ENCODE results near the gene PKLR.
"Not testable (repeated sequence)": the region's sequence is repeated elsewhere in the genome, so short reads cannot be mapped to it uniquely, and the experiment has no call there.

PKLR gene

DNA sequence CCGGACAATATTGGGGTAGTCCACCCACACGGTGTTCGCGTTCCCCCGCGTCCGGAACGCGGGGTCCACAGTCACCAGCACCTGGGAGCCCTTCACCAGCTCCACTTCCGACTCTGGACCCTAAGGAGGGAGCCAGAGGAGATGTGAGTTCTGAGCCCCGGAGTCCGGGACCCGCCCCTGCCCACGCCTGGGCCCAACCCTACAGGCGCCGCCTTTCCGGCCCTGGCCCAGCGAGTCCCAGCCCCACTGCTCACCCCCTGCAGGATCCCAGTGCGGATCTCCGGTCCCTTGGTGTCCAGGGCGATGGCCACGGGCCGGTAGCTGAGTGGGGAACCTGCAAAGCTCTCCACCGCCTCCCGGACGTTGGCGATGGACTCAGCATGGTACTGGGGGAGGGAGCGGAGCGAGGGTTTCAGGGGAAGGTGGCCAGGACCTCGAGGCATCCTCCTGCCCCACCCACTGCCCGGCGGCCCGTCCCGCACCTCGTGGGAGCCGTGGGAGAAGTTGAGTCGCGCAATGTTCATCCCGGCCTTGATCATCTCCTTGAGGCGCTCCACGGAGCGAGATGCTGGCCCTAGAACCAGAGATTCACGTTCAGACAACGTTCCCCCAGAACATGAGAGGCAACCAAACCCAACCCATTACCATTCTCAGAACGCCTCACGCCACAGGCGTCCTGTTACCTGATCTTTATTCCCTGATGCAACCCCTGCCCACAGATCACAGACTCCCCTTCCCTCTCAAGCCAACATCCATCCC is 5.9 kb downstream of the PKLR start:
- in situ Hi-C loops (cut with HindIII; ENCODE audit: low pct_ligation_motif_present, low sequenced_read_pairs) = no loop called here
- H3K27ac ChIP-seq = no peak overlapping the region
- DNase-seq = no peak
- peaks cover 31% of the 10 kb centered on the region for H3K27me3 ChIP-seq (replicated peaks)
- TF ChIP-seq, protein P1, sequence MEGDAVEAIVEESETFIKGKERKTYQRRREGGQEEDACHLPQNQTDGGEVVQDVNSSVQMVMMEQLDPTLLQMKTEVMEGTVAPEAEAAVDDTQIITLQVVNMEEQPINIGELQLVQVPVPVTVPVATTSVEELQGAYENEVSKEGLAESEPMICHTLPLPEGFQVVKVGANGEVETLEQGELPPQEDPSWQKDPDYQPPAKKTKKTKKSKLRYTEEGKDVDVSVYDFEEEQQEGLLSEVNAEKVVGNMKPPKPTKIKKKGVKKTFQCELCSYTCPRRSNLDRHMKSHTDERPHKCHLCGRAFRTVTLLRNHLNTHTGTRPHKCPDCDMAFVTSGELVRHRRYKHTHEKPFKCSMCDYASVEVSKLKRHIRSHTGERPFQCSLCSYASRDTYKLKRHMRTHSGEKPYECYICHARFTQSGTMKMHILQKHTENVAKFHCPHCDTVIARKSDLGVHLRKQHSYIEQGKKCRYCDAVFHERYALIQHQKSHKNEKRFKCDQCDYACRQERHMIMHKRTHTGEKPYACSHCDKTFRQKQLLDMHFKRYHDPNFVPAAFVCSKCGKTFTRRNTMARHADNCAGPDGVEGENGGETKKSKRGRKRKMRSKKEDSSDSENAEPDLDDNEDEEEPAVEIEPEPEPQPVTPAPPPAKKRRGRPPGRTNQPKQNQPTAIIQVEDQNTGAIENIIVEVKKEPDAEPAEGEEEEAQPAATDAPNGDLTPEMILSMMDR (IDR thresholded peaks at IDR 0.05; ENCODE audit: low read depth, low read length, missing control alignments) = no peak
- H3K36me3 ChIP-seq (replicated peaks) = no peaks in the 10 kb centered on the region
- H3K4me3 ChIP-seq (ENCODE audit: low read depth, low read length) = no peak overlapping the region

- H3K27me3 ChIP-seq (replicated peaks) = peaks cover 31% of the 10 kb centered on the region
These were observed 6.6 kb downstream of the PKLR start for GRCh38 chr1:155294520-155295182.

DNA sequence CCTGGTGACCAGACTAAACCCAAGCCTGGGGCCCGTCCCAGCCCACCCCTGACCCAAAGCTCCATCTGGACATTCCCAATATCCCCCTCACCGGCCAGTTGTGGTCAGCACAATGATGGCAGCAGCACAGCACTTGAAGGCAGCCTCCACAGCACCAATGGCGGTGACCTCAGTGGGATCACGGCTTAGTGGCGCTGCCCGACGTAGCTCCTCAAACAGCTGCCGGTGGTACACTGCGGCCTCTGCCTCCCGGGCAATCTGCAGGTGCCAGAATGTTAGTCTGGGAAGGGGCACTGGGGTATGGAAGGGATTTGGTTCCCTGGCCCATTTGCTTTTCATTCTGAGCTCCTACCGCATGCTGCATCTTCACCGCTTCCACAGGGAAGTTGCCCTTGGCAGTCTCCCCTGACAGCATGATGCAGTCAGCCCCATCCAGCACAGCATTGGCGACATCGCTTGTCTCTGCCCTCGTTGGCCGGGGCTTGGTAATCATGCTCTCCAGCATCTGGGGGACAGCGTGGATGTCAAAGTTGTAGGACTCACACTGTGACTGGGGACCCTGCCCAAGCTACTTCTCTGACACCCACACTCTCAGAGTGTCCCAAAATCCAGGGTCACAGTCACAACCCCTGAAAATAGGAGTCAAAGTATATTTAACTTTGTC is 8.0 kb downstream of the PKLR start:
- peaks cover 31% of the 10 kb centered on the region for H3K27me3 ChIP-seq (replicated peaks)
- TF ChIP-seq, protein P1 (IDR thresholded peaks at IDR 0.05; ENCODE audit: low read depth, low read length, missing control alignments) = no peak
- in situ Hi-C loops (cut with HindIII; ENCODE audit: low pct_ligation_motif_present, low sequenced_read_pairs) = no loop called here
- DNase-seq = no peak
- H3K36me3 ChIP-seq (replicated peaks) = no peaks in the 10 kb centered on the region
- H3K4me3 ChIP-seq (ENCODE audit: low read depth, low read length) = no peak overlapping the region
- H3K27ac ChIP-seq = no peak overlapping the region

More at GRCh38 chr1:155294520-155295182, 6.6 kb downstream of the PKLR start:
- H3K27ac ChIP-seq = no peak overlapping the region
- no peak for DNase-seq
- no peak overlapping the region for H3K4me3 ChIP-seq (ENCODE audit: low read depth, low read length)
- TF ChIP-seq, protein P1 (IDR thresholded peaks at IDR 0.05; ENCODE audit: low read depth, low read length, missing control alignments) = no peak
- in situ Hi-C loops (cut with HindIII; ENCODE audit: low pct_ligation_motif_present, low sequenced_read_pairs) = no loop called here
- no peaks in the 10 kb centered on the region for H3K36me3 ChIP-seq (replicated peaks)

- in situ Hi-C loops (cut with HindIII; ENCODE audit: low pct_ligation_motif_present, low sequenced_read_pairs); H3K27ac ChIP-seq; DNase-seq; H3K4me3 ChIP-seq (ENCODE audit: low read depth, low read length); H3K36me3 ChIP-seq (replicated peaks): not testable (repeated sequence)
- peaks cover 24% of the 10 kb centered on the region for H3K27me3 ChIP-seq (replicated peaks)
These were observed 10.2 kb downstream of the PKLR start for GRCh38 chr1:155291006-155291405.

- Histone ChIP-seq H3K27ac (no peak overlapping the region), H3K4me3 (ENCODE audit: low read depth, low read length) (no peak overlapping the region), H3K36me3 (replicated peaks) (no peaks in the 10 kb centered on the region), H3K27me3 (replicated peaks) (no peaks in the 10 kb centered on the region)
- TF ChIP-seq, protein P1 (IDR thresholded peaks at IDR 0.05; ENCODE audit: low read depth, low read length, missing control alignments) = no peak
- DNase-seq = no peak
- in situ Hi-C loops (cut with HindIII; ENCODE audit: low pct_ligation_motif_present, low sequenced_read_pairs) = no loop called here
These were observed 13.2 kb downstream of the PKLR start for GRCh38 chr1:155287987-155288543.

GRCh38 chr1:155286544-155286943 is 14.7 kb downstream of the PKLR start:
- TF ChIP-seq, protein P1 (IDR thresholded peaks at IDR 0.05; ENCODE audit: low read depth, low read length, missing control alignments) = no peak
- H3K36me3 ChIP-seq (replicated peaks) = no peaks in the 10 kb centered on the region
- no peak overlapping the region for H3K4me3 ChIP-seq (ENCODE audit: low read depth, low read length)
- no peak for DNase-seq
- H3K27me3 ChIP-seq (replicated peaks) = no peaks in the 10 kb centered on the region
- in situ Hi-C loops (cut with HindIII; ENCODE audit: low pct_ligation_motif_present, low sequenced_read_pairs) = no loop called here
- no peak overlapping the region for H3K27ac ChIP-seq
